Neuronal stem cell (in vitro differentiated cells): ENCODE data around the gene PHKB.
"Not testable (repeated sequence)": the region's sequence is repeated elsewhere in the genome, so short reads cannot be mapped to it uniquely, and the experiment has no call there.

Experiments used
- DNase-seq: peaks from one replicate; pipeline ENCODE4 v3.0.0-alpha.2; 2013; ENCODE audit warnings: low spot score
- H2AFZ ChIP-seq: one replicate; pipeline ENCODE4 v1.6.1; 2013; ENCODE audit warnings: mild to moderate bottlenecking, low read length, inconsistent platforms
- H2AK5ac ChIP-seq: 2 replicates; pipeline ENCODE4 v1.6.1; 2013; ENCODE audit warnings: low read depth, mild to moderate bottlenecking, inconsistent platforms, low read length, moderate library complexity, mixed read lengths
- H2BK120ac ChIP-seq: 2 replicates; pipeline ENCODE4 v1.6.1; 2013; ENCODE audit warnings: low read depth, mild to moderate bottlenecking, inconsistent platforms, low read length, moderate library complexity, mixed read lengths
- H2BK12ac ChIP-seq: one replicate; pipeline ENCODE4 v1.6.1; 2013; ENCODE audit warnings: low read length, inconsistent platforms
- H2BK15ac ChIP-seq: 2 replicates; pipeline ENCODE4 v1.6.1; 2013; ENCODE audit warnings: mild to moderate bottlenecking, low read length, inconsistent platforms, mixed read lengths
- H2BK5ac ChIP-seq: one replicate; pipeline ENCODE4 v1.6.1; 2013; ENCODE audit warnings: inconsistent platforms, mild to moderate bottlenecking, low read length, moderate library complexity
- H3K14ac ChIP-seq: one replicate; pipeline ENCODE4 v1.6.1; 2013; ENCODE audit warnings: low read length, inconsistent platforms
- H3K18ac ChIP-seq: 2 replicates; pipeline ENCODE4 v1.6.1; 2013; ENCODE audit warnings: low read length, inconsistent platforms
- H3K23ac ChIP-seq: 2 replicates; pipeline ENCODE4 v1.6.1; 2013; ENCODE audit warnings: low read depth, mild to moderate bottlenecking, mixed read lengths, low read length, inconsistent platforms; ENCODE audit not compliant: poor library complexity
- H3K27ac ChIP-seq: replicated peaks from 3 replicates; pipeline ENCODE4 v1.5.1; 2013; ENCODE audit warnings: low read length, inconsistent platforms
- H3K27me3 ChIP-seq, 3 experiments: 2 replicates each; pipeline ENCODE4 v1.6.1; 2013; ENCODE audit warnings: low read length in 3 of 3, mild to moderate bottlenecking in 2 of 3, inconsistent platforms in 1 of 3, low read depth in 1 of 3, mixed read lengths in 1 of 3, moderate library complexity in 1 of 3; ENCODE audit not compliant: control insufficient read depth in 3 of 3, insufficient read depth in 3 of 3
- H3K36me3 ChIP-seq, 2 donors: replicated peaks in 1 of 2; 2 replicates each; pipeline ENCODE4 v1.6.1; 2013; ENCODE audit warnings: low read length in 2 of 2; ENCODE audit not compliant: control insufficient read depth in 2 of 2, insufficient read depth in 2 of 2
- H3K4ac ChIP-seq: 2 replicates; pipeline ENCODE4 v1.6.1; 2013; ENCODE audit warnings: inconsistent platforms, mild to moderate bottlenecking, low read length, moderate library complexity
- H3K4me1 ChIP-seq, 2 donors: 1 replicate in 1 of 2; 2 replicates in 1 of 2; pipeline ENCODE4 v1.6.1; 2013; ENCODE audit warnings: low read length in 2 of 2, low read depth in 1 of 2; ENCODE audit not compliant: control insufficient read depth in 2 of 2, insufficient read depth in 1 of 2
- H3K4me2 ChIP-seq: one replicate; pipeline ENCODE4 v1.6.1; 2013; ENCODE audit warnings: mild to moderate bottlenecking, low read length, inconsistent platforms; ENCODE audit not compliant: insufficient read depth, poor library complexity, severe bottlenecking
- H3K4me3 ChIP-seq, 2 donors: 2 replicates each; pipeline ENCODE4 v1.5.1; 2013; ENCODE audit warnings: low read length in 2 of 2, mild to moderate bottlenecking in 2 of 2, inconsistent platforms in 1 of 2, moderate library complexity in 1 of 2
- H3K79me1 ChIP-seq: one replicate; pipeline ENCODE4 v1.6.1; 2013; ENCODE audit warnings: low read depth, mild to moderate bottlenecking, inconsistent platforms, low read length, moderate library complexity
- H3K9ac ChIP-seq: one replicate; pipeline ENCODE4 v1.6.1; 2013; ENCODE audit warnings: mild to moderate bottlenecking, low read depth, low read length, inconsistent platforms; ENCODE audit not compliant: poor library complexity
- H3K9me3 ChIP-seq, 2 donors: replicated peaks in 1 of 2; 2 replicates each; pipeline versions ENCODE3 to v1.6.1; 2013; ENCODE audit warnings: low read length in 2 of 2, mild to moderate bottlenecking in 2 of 2, inconsistent platforms in 1 of 2, low read depth in 1 of 2, mixed read lengths in 1 of 2, moderate library complexity in 1 of 2; ENCODE audit not compliant: control insufficient read depth in 2 of 2, insufficient read depth in 1 of 2
- H4K8ac ChIP-seq: one replicate; pipeline ENCODE4 v1.6.1; 2013; ENCODE audit warnings: low read depth, mild to moderate bottlenecking, inconsistent platforms, low read length, moderate library complexity
- H4K91ac ChIP-seq: one replicate; pipeline ENCODE4 v1.6.1; 2013; ENCODE audit warnings: low read length, low read depth, mild to moderate bottlenecking, inconsistent platforms; ENCODE audit not compliant: poor library complexity
- WGBS, 2 donors: extraction: QIAGEN DNeasy Blood & Tissue Kit; methylation state at CpG; one replicate each; pipeline ENCODE4 v1.1.7; 2013; ENCODE audit warnings: missing lambda C conversion rate in 2 of 2, mixed read lengths in 1 of 2; ENCODE audit not compliant: insufficient read length in 2 of 2, insufficient replicate concordance in 1 of 2; ENCODE audit errors: extremely low coverage in 2 of 2; 5-methylcytosine and 5-hydroxymethylcytosine counted together

Gene PHKB

DNA sequence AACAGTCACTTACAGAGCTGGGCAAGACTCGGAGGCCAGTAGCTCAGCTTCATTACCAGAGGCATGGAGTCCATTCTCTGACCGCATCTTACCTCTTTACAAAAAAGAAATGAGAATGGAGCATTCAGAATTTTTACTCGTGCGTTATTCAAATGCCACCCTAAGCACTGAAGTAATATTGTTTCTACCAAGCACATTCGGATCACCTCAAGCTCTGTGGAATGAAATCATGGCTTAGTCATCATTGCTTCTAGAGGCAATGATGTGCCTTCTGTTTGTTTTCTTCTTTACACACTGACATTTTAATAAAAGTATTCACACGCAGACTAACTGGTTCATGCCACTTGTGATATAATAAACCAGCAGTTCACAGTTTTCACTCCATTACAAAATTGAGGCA, 206.8 kb downstream of the PHKB start:
- Histone ChIP-seq H4K8ac (no peak overlapping the region), H3K23ac (no peak overlapping the region), H3K79me1 (no peaks in the 10 kb centered on the region), H3K4me3 (no peak overlapping the region), H2AFZ (no peak overlapping the region), H3K27ac (no peak overlapping the region), H3K36me3 (peaks cover 0 to 9% of the 10 kb centered on the region in 2 donors), H3K4me1 (no peaks in the 10 kb centered on the region), H2BK120ac (no peak overlapping the region), H3K9me3 (no peaks in the 10 kb centered on the region), H3K9ac (no peak overlapping the region), H2BK12ac (no peak overlapping the region), H2BK5ac (no peak overlapping the region), H3K14ac (no peak overlapping the region), H3K4me2 (no peak overlapping the region), H2AK5ac (no peak overlapping the region), H3K18ac (no peak overlapping the region), H2BK15ac (no peak overlapping the region), H4K91ac (no peak overlapping the region), H3K27me3 (no peaks in the 10 kb centered on the region), H3K4ac (no peak overlapping the region)
- no CpG with 5 or more reads among the region's 6 CpGs for WGBS, 2 donors
- no peak for DNase-seq

DNA sequence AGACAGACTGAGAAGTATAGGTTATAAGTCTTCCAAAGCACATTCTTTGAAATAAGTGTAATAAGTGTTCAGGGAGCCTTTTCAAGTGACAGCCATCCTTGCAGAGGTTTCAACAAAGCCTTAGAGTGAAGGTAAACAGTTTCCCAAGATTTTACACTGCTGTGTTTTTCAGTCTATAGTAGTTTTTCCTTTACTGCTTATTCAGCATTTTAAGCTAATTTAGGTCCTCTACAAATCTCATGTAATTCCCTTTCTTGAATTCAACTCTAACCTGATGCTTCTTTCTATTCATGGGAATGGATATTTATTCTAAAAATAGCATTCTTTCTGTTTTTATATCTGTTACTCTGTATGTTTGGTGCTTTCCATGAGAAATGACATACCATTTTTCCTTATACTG, 211.3 kb downstream of the PHKB start:
- Histone ChIP-seq H3K4me1 (no peaks in the 10 kb centered on the region), H3K27me3 (no peaks in the 10 kb centered on the region), H3K18ac (no peak overlapping the region), H2BK15ac (no peak overlapping the region), H2BK120ac (no peak overlapping the region), H3K23ac (no peak overlapping the region), H2BK12ac (no peak overlapping the region), H4K8ac (no peak overlapping the region), H3K9ac (no peak overlapping the region), H2AFZ (no peak overlapping the region), H3K36me3 (peaks cover 0 to 9% of the 10 kb centered on the region in 2 donors), H3K4me3 (no peak overlapping the region), H3K4me2 (no peak overlapping the region), H2AK5ac (no peak overlapping the region), H3K9me3 (no peaks in the 10 kb centered on the region), H3K4ac (no peak overlapping the region), H2BK5ac (no peak overlapping the region), H3K79me1 (no peaks in the 10 kb centered on the region), H3K27ac (no peak overlapping the region), H3K14ac (no peak overlapping the region), H4K91ac (no peak overlapping the region)
- DNase-seq = no peak

DNA sequence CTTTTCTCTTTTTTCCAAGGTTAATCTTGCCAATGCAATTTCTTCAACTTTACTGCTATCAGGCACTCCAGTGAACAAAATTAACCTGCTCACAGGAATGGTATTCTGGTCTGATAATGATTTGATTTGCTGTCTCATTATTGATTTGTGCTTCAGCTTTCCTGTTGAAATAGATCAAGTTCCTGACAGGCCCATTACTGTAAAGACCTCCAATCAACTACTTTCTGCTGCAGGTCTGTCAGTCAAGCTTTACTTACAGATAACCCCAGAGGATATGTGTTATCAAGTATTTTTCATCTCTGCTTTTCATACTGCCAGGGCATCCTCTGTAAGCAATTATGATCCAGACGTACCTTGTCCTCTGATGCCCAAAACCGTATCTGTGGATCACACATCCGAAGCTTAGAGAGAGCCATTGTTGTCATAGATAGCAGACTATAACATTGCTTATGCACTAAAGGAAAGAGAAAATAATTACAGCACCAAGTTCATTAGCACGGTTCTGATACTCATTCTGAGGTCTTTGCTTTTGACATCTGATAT, 215.6 kb downstream of the PHKB start:
- Histone ChIP-seq H2AK5ac (no peak overlapping the region), H3K27ac (no peak overlapping the region), H3K4me3 (no peak overlapping the region), H2AFZ (no peak overlapping the region), H2BK12ac (no peak overlapping the region), H3K9ac (no peak overlapping the region), H3K36me3 (peaks cover 0 to 8% of the 10 kb centered on the region in 2 donors), H2BK15ac (no peak overlapping the region), H3K79me1 (no peaks in the 10 kb centered on the region), H3K14ac (no peak overlapping the region), H4K8ac (no peak overlapping the region), H4K91ac (no peak overlapping the region), H3K4me1 (no peaks in the 10 kb centered on the region), H2BK120ac (no peak overlapping the region), H3K4ac (no peak overlapping the region), H3K23ac (no peak overlapping the region), H3K27me3 (no peaks in the 10 kb centered on the region), H3K9me3 (no peaks in the 10 kb centered on the region), H3K18ac (no peak overlapping the region), H3K4me2 (no peak overlapping the region), H2BK5ac (no peak overlapping the region)
- DNase-seq = no peak
- WGBS, 2 donors = no CpG with 5 or more reads among the region's 4 CpGs

DNA sequence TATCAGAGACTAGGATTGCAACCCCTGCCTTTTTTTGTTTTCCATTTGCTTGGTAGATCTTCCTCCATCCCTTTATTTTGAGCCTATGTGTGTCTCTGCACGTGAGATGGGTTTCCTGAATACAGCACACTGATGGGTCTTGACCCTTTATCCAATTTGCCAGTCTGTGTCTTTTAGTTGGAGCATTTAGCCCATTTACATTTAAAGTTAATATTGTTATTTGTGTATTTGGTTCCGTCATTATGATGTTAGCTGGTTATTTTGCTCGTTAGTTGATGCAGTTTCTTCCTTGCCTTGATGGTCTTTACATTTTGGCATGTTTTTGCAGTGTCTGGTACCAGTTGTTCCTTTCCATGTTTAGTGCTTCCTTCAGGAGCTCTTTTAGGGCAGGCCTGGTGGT, 220.4 kb downstream of the PHKB start:
- not testable (repeated sequence) for H3K23ac ChIP-seq

More for the DNA sequence above, 220.4 kb downstream of the PHKB start:
- H3K4me2 ChIP-seq, H2BK15ac ChIP-seq, H2AK5ac ChIP-seq, H3K27me3 ChIP-seq, H2BK120ac ChIP-seq, H3K36me3 ChIP-seq, H3K9ac ChIP-seq, H3K9me3 ChIP-seq, H3K18ac ChIP-seq, H4K8ac ChIP-seq, H3K14ac ChIP-seq, H3K4me1 ChIP-seq, H4K91ac ChIP-seq, H3K4ac ChIP-seq, H3K27ac ChIP-seq, H3K79me1 ChIP-seq, H3K4me3 ChIP-seq, H2BK5ac ChIP-seq, H2AFZ ChIP-seq, DNase-seq, H2BK12ac ChIP-seq: not testable (repeated sequence)
- WGBS, 2 donors = no CpG with 5 or more reads among the region's 3 CpGs
